Prostate gland (tissue), 2 donors: ENCODE data around the gene NCF4. TPM values are rescaled to one million over a fixed set of nuclear protein-coding genes. Genes with fewer than 3 reads are reported as not detected.

Source experiments
- DNase-seq: peaks from one replicate; pipeline ENCODE4 v3.0.0-alpha.2; 2019; ENCODE audit warnings: low spot score
- H3K27ac ChIP-seq, 2 donors: fragments of 200-600 bp; sonication (generic); 2 replicates each; pipeline ENCODE4 v1.5.1; 2017 to 2019
- H3K27me3 ChIP-seq: fragments of 200-600 bp; sonication (generic); replicated peaks from 2 replicates; pipeline ENCODE4 v1.5.1; 2019; ENCODE audit not compliant: insufficient read depth
- H3K36me3 ChIP-seq, 2 donors: fragments of 200-600 bp; sonication (generic); 1 replicate in 1 of 2; 2 replicates in 1 of 2; pipeline versions ENCODE4 v1.5.1 to v1.8.1; 2017 to 2019
- H3K4me1 ChIP-seq: fragments of 200-600 bp; sonication (generic); replicated peaks from 2 replicates; pipeline ENCODE4 v1.5.1; 2019
- H3K4me3 ChIP-seq, 2 donors: fragments of 200-600 bp; sonication (generic); 2 replicates each; pipeline ENCODE4 v1.5.1; 2017 to 2019
- H3K9me3 ChIP-seq: fragments of 200-600 bp; sonication (generic); 2 replicates; pipeline ENCODE4 v1.5.1; 2017
- CTCF ChIP-seq, 4 experiments: fragments of 200-600 bp in 2 of 4; fragments of 450-650 bp in 2 of 4; sonication (generic) in 2 of 4; IDR thresholded peaks; 1 replicate in 3 of 4; 2 replicates in 1 of 4; pipeline ENCODE4 v1.5.1; 2016 to 2019; ENCODE audit warnings: antibody characterized with exemption in 4 of 4, mild to moderate bottlenecking in 2 of 4, moderate library complexity in 2 of 4
- POLR2A ChIP-seq: fragments of 450-650 bp; IDR thresholded peaks from one replicate; pipeline ENCODE4 v1.6.1; 2016; ENCODE audit warnings: antibody characterized with exemption, mild to moderate bottlenecking
- POLR2AphosphoS5 ChIP-seq: sonication (generic); formaldehyde crosslinking; IDR thresholded peaks from one replicate; pipeline ENCODE4 v1.6.1; 2017; ENCODE audit warnings: antibody characterized with exemption
- WGBS: methylation state at CpG from one replicate; pipeline ENCODE4 v1.1.5; 2018; 5-methylcytosine and 5-hydroxymethylcytosine counted together
- intact Hi-C: fragments of 100-400 bp; cut with DNase I; formaldehyde crosslinking; loops from one replicate; pipeline ENCODE4 v1.14.2; 2022
- total RNA-seq, 2 donors: library from RNA; depleted of rRNA; stranded (reverse); fragments of >200 nt; gene quantifications; one replicate each; pipeline ENCODE4 v1.1.0, GENCODE V29; 2016

Gene NCF4
- total RNA-seq, 2 donors from 2014 or later = 0.91 to 3.5 TPM

DNA sequence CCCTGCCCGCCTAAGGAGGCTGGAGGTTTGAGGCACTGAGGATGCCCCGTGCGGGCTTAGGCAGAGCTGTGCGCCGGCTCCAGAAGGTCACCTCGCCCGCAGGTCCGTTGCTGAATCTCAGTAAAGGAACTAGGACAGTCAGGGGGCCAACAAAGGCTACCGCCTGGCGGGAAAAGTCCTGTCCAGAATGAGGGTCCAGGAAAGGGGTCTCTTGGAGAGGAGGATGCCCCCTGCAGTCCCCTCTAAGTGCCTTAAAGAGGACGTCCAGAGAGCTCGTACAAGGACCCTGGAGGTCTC lies 44.5 kb upstream of the NCF4 start:
- Histone ChIP-seq H3K4me1 (no peaks in the 10 kb centered on the region), H3K27me3 (peaks cover 27% of the 10 kb centered on the region)
- TF ChIP-seq POLR2A (no peak), POLR2AphosphoS5 (no peak), CTCF (IDR thresholded peaks at IDR 0.05) (no peak)

GRCh38 chr22:36816636-36817524 lies 43.9 kb upstream of the NCF4 start, which contains the start of gene PVALB:
Gene PVALB, minus strand, starts transcription at chr22:36817035. Its CDS starts 30 bp downstream, at chr22:36817005.
- TF ChIP-seq POLR2AphosphoS5 (no peak), POLR2A (no peak), CTCF (IDR thresholded peaks at IDR 0.05) (no peak)
- intact Hi-C loops = no loop called here
- peaks cover 27% of the 10 kb centered on the region for H3K27me3 ChIP-seq

More for the DNA sequence above, 44.5 kb upstream of the NCF4 start:
- intact Hi-C loops = no loop called here
- Histone ChIP-seq H3K9me3 (no peaks in the 10 kb centered on the region), H3K27ac (no peak overlapping the region), H3K4me3 (no peak overlapping the region), H3K36me3 (no peaks in the 10 kb centered on the region)
- DNase-seq = no peak
- WGBS = 20% methylated on average over 12 of the region's 12 CpGs

DNA sequence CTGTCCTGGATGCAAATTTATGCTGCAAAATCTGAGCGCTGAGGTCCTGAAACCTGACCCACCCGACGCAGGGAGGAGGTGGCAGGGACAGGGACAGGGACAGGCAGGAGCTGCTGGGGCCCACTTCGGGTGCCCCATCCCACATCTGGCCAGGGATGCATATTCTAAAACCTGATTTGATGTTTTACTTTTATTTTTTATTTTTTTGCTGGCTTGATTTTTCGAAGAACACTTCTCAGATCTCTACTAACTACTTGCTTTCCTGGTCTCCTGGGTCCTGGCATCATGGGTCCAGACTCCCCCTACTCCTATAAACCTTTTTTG lies 43.3 kb upstream of the NCF4 start:
- intact Hi-C loops = no loop called here
- 49% methylated on average over 5 of the region's 5 CpGs for WGBS
- H3K36me3 ChIP-seq = no peaks in the 10 kb centered on the region
- peaks cover 27% of the 10 kb centered on the region for H3K27me3 ChIP-seq
- H3K9me3 ChIP-seq = no peaks in the 10 kb centered on the region
- H3K4me1 ChIP-seq = no peaks in the 10 kb centered on the region
- H3K27ac ChIP-seq = no peak overlapping the region
- no peak overlapping the region for H3K4me3 ChIP-seq
- TF ChIP-seq POLR2AphosphoS5 = no peak
- no peak for TF ChIP-seq POLR2A
- no peak for TF ChIP-seq CTCF (IDR thresholded peaks at IDR 0.05)
- DNase-seq = no peak

More at GRCh38 chr22:36816636-36817524, 43.9 kb upstream of the NCF4 start, which contains the start of gene PVALB:
- Histone ChIP-seq H3K9me3 (no peaks in the 10 kb centered on the region), H3K36me3 (no peaks in the 10 kb centered on the region), H3K27ac (no peak within 1 kb of the TSS), H3K4me3 (peak within 1 kb of the TSS; percentile 5 to 11), H3K4me1 (no peaks in the 10 kb centered on the region)
- 1% methylated on average over 72 of the region's 75 CpGs for WGBS
- DNase-seq = no peak

- Histone ChIP-seq H3K4me1 (no peaks in the 10 kb centered on the region), H3K9me3 (no peaks in the 10 kb centered on the region), H3K27ac (no peak overlapping the region), H3K36me3 (no peaks in the 10 kb centered on the region), H3K4me3 (no peak overlapping the region), H3K27me3 (peaks cover 31% of the 10 kb centered on the region)
- intact Hi-C loops = no loop called here
- no peak for TF ChIP-seq POLR2AphosphoS5
- no peak for TF ChIP-seq POLR2A
- no peak for TF ChIP-seq CTCF (IDR thresholded peaks at IDR 0.05)
- 93% methylated on average over 5 of the region's 6 CpGs for WGBS
- DNase-seq = no peak
Measured at GRCh38 chr22:36818010-36818642, 42.7 kb upstream of the NCF4 start.

GRCh38 chr22:36819112-36819511 lies 41.7 kb upstream of the NCF4 start:
- WGBS = 30% methylated on average over 9 of the region's 9 CpGs
- no peaks in the 10 kb centered on the region for H3K36me3 ChIP-seq

More at GRCh38 chr22:36819112-36819511, 41.7 kb upstream of the NCF4 start:
- Histone ChIP-seq H3K27ac (no peak overlapping the region), H3K4me3 (no peak overlapping the region), H3K27me3 (peaks cover 31% of the 10 kb centered on the region), H3K4me1 (no peaks in the 10 kb centered on the region), H3K9me3 (no peaks in the 10 kb centered on the region)
- DNase-seq = no peak
- intact Hi-C loops = no loop called here
- no peak for TF ChIP-seq CTCF (IDR thresholded peaks at IDR 0.05)
- no peak for TF ChIP-seq POLR2AphosphoS5
- TF ChIP-seq POLR2A = no peak
